OCI-LY1 (cell line): ENCODE data around the gene DLG5.

Experiments
- H2AFZ ChIP-seq: fragments of 200-600 bp; sonication (generic), shearing (Covaris generic); 2 replicates; pipeline ENCODE4 v1.6.0; 2014; ENCODE audit warnings: antibody characterized with exemption, mild to moderate bottlenecking, low read length
- H3F3A ChIP-seq: fragments of 200-600 bp; sonication (generic), shearing (Covaris generic); 2 replicates; pipeline ENCODE4 v1.6.0; 2014; ENCODE audit warnings: mild to moderate bottlenecking, antibody characterized with exemption, low read length, moderate library complexity; ENCODE audit not compliant: insufficient read depth
- H3K27ac ChIP-seq: fragments of 200-600 bp; sonication (generic); 2 replicates; pipeline ENCODE4 v1.5.1; 2014; ENCODE audit warnings: low read length, mixed run types, mild to moderate bottlenecking, low read depth; ENCODE audit not compliant: poor library complexity, severe bottlenecking
- H3K27me3 ChIP-seq: fragments of 200-600 bp; sonication (generic); 2 replicates; pipeline ENCODE4 v1.6.0; 2014; ENCODE audit warnings: antibody characterized with exemption, mild to moderate bottlenecking, low read length, moderate library complexity; ENCODE audit not compliant: insufficient read depth
- H3K36me3 ChIP-seq: fragments of 200-600 bp; sonication (generic); 2 replicates; pipeline ENCODE4 v1.6.1; 2014; ENCODE audit warnings: mild to moderate bottlenecking, antibody characterized with exemption, low read length, moderate library complexity, mixed read lengths; ENCODE audit not compliant: insufficient read depth
- H3K4me1 ChIP-seq: fragments of 200-600 bp; sonication (generic); 2 replicates; pipeline ENCODE4 v1.5.1; 2014; ENCODE audit warnings: mild to moderate bottlenecking, low read length, moderate library complexity; ENCODE audit not compliant: insufficient read depth, severe bottlenecking
- H3K4me2 ChIP-seq: fragments of 200-600 bp; sonication (generic), shearing (Covaris generic); 2 replicates; pipeline ENCODE4 v1.6.1; 2014; ENCODE audit warnings: low read length
- H3K4me3 ChIP-seq: fragments of 200-600 bp; sonication (generic); 2 replicates; pipeline ENCODE4 v1.5.1; 2014; ENCODE audit warnings: low read length, low read depth, mild to moderate bottlenecking, mixed read lengths; ENCODE audit not compliant: poor library complexity, severe bottlenecking
- H3K79me2 ChIP-seq: fragments of 200-600 bp; shearing (Covaris generic); 2 replicates; pipeline ENCODE4 v1.6.1; 2016; ENCODE audit warnings: mixed run types, low read length, mixed read lengths; ENCODE audit not compliant: insufficient read depth
- H3K9ac ChIP-seq: fragments of 200-600 bp; sonication (generic), shearing (Covaris generic); 2 replicates; pipeline ENCODE4 v1.6.1; 2014; ENCODE audit warnings: mild to moderate bottlenecking, low read length, mixed read lengths
- H3K9me2 ChIP-seq: fragments of 200-600 bp; sonication (generic), shearing (Covaris generic); 2 replicates; pipeline ENCODE4 v1.6.1; 2014; ENCODE audit warnings: low read depth, mild to moderate bottlenecking, low read length, mixed read lengths
- H3K9me3 ChIP-seq: fragments of 200-600 bp; shearing (Covaris generic); 2 replicates; pipeline ENCODE4 v1.6.1; 2014; ENCODE audit warnings: low read length, mixed read lengths
- H4K20me1 ChIP-seq: fragments of 200-600 bp; sonication (generic), shearing (Covaris generic); 2 replicates; pipeline ENCODE4 v1.6.0; 2016; ENCODE audit warnings: mild to moderate bottlenecking, low read length; ENCODE audit not compliant: insufficient read depth
- EZH2 ChIP-seq: fragments of 200-600 bp; sonication (generic), shearing (Covaris generic); IDR thresholded peaks from 2 replicates; pipeline ENCODE4 v1.8.0; 2017; ENCODE audit warnings: borderline replicate concordance, mixed run types, mild to moderate bottlenecking, antibody characterized with exemption, low read length, moderate library complexity, mixed read lengths
- TF ChIP-seq, protein P1 (sequence below): fragments of 200-600 bp; sonication (generic), shearing (Covaris generic); IDR thresholded peaks from 2 replicates; pipeline ENCODE4 v1.5.1; 2017; ENCODE audit warnings: mild to moderate bottlenecking, antibody characterized with exemption, low read length, moderate library complexity, mixed read lengths

The DLG5 gene

DNA sequence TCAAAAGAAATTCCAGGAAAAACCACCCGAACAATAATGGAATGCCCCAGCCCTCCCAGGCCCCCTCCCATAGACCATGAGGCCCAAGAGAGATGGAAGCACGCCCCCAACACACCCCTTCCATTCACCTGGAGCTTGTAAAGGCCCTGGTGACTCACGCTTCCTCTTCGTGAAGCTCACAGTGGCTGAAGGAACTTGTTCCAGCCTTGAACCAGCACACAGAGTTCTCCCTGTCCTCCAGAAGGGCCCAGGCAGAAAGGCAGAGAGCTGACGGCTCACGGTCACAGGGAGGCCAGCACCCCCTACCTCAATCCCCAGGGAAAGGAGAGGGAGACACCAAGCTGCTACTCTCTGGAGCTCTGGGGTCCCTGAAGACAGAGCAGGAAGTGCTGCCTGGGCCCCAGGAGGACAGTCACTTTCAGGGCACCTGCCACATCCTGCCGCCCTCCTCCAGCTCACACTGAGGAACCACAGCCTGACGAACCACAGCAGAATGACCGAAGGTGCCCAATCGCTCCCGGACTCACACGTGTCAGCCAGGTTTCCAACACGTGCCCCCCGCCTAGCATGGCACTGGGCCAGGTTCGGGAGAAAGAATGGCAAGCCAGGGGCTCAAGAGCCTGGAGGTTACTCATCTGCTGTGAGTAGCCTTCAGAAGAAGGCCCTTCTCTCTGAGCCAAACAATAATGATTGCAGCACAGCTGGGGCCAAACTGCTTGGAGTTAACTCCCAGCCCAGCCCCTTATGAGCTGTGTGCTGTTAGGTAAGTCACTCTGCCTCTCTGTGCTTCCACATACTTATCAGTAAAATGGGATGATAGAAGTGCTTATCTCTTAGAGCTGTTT, 52.8 kb downstream of the DLG5 start:
- Histone ChIP-seq H4K20me1 (no peaks in the 10 kb centered on the region), H3K9ac (no peak overlapping the region), H3K4me1 (no peaks in the 10 kb centered on the region), H3K27me3 (no peaks in the 10 kb centered on the region), H3K36me3 (no peaks in the 10 kb centered on the region), H2AFZ (no peak overlapping the region), H3K4me2 (no peak overlapping the region), H3K9me2 (no peaks in the 10 kb centered on the region), H3K79me2 (no peaks in the 10 kb centered on the region), H3F3A (no peaks in the 10 kb centered on the region), H3K9me3 (no peaks in the 10 kb centered on the region), H3K4me3 (no peak overlapping the region), H3K27ac (no peak overlapping the region)
- no peak for TF ChIP-seq EZH2
- TF ChIP-seq, protein P1, sequence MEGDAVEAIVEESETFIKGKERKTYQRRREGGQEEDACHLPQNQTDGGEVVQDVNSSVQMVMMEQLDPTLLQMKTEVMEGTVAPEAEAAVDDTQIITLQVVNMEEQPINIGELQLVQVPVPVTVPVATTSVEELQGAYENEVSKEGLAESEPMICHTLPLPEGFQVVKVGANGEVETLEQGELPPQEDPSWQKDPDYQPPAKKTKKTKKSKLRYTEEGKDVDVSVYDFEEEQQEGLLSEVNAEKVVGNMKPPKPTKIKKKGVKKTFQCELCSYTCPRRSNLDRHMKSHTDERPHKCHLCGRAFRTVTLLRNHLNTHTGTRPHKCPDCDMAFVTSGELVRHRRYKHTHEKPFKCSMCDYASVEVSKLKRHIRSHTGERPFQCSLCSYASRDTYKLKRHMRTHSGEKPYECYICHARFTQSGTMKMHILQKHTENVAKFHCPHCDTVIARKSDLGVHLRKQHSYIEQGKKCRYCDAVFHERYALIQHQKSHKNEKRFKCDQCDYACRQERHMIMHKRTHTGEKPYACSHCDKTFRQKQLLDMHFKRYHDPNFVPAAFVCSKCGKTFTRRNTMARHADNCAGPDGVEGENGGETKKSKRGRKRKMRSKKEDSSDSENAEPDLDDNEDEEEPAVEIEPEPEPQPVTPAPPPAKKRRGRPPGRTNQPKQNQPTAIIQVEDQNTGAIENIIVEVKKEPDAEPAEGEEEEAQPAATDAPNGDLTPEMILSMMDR: no peak

DNA sequence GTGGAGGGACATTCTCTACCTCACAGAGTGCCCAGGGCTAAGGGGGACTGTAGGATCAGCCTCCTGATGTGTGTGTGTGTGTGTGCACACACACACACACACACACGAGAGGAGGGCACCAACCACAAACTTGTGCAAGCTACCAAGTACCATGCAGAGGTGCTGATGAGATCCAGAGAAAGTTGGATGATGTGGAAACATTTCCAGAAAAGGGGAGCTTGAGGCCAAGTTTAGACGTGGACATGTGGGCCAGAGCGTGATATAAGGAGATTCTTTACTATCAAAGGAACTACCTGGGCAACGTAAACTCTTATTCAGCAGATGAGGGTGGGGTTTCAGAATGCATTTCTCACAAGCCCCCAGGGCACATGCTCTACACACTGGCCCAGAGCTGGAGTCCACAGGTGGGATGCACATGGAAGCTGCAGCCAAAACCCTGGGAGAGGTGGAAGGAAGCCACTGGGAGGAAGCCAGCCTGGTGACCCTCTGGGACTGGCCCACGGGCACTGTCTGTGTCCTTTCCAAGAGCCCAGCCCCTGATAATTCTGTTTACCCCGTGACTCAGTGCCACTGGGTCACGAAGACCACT, 53.5 kb downstream of the DLG5 start:
- Histone ChIP-seq H3K9ac (no peak overlapping the region), H3K4me1 (no peaks in the 10 kb centered on the region), H3K79me2 (no peaks in the 10 kb centered on the region), H3K4me3 (no peak overlapping the region), H2AFZ (no peak overlapping the region), H3K27me3 (no peaks in the 10 kb centered on the region), H3K36me3 (no peaks in the 10 kb centered on the region), H3K9me2 (no peaks in the 10 kb centered on the region), H3K27ac (no peak overlapping the region), H3K9me3 (no peaks in the 10 kb centered on the region), H3F3A (no peaks in the 10 kb centered on the region), H4K20me1 (no peaks in the 10 kb centered on the region), H3K4me2 (no peak overlapping the region)
- TF ChIP-seq, protein P1: no peak
- TF ChIP-seq EZH2: no peak

DNA sequence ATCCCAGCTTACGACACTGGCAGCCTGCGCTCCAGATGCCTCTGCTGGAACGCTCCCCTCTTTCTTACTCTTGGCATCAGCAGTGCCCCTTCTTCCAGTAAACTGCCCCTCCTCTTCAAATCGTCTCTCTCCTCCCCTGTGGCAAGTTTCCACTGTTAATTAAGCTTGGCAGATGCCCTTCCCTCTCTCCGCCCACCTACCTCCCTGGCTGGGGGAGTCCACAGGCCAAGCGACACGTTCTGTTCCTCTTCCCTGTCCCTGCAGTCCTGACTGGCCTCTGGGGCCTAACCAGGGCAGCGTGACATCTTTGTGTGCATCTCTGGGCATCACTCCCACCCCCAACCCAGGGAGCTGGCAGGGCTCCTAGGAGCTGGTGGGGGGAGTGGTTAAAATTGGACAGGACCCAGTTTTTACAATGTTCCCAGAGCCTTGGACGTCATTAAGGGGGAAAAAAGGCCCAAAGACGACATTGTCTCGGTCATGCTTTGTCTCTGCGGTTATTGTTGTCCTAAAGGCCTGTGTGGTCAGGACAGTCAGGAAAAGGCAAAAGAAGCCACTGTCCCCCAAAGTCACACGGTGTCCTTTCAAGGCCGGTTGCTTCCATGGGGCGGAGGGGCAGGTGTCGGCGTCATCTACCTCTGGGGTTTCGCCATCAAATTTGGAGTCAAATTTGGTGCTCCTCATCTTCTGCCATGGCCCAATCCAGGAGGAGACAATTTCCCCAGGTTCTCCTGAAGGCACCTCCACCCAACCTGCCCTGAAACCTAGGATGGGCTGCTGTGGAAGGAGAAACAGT, 54.2 kb downstream of the DLG5 start:
- Histone ChIP-seq H3K4me2 (no peak overlapping the region), H3K4me3 (no peak overlapping the region), H3F3A (no peaks in the 10 kb centered on the region), H3K4me1 (no peaks in the 10 kb centered on the region), H3K9me3 (no peaks in the 10 kb centered on the region), H2AFZ (no peak overlapping the region), H3K9me2 (no peaks in the 10 kb centered on the region), H3K27me3 (no peaks in the 10 kb centered on the region), H3K79me2 (no peaks in the 10 kb centered on the region), H4K20me1 (no peaks in the 10 kb centered on the region), H3K27ac (no peak overlapping the region), H3K36me3 (no peaks in the 10 kb centered on the region), H3K9ac (no peak overlapping the region)
- TF ChIP-seq, protein P1: no peak
- TF ChIP-seq EZH2: no peak
